CD4-positive, alpha-beta memory T cell (primary cell): ENCODE measurements around the gene AAGAB. TPM values are rescaled to one million over a fixed set of nuclear protein-coding genes. Genes with fewer than 3 reads are reported as not detected.
A peak's percentile ranks its signal among the peaks of the same experiment; 100 is the strongest.

Experiments
- CTCF ChIA-PET: fragments of 350-600 bp; sonication (Branson Sonifier 250); formaldehyde crosslinking; loops from one replicate; lab custom pipeline; 2021; ENCODE audit warnings: inconsistent platforms; ENCODE audit not compliant: partially characterized antibody; lab: Charles Lee
- POLR2A ChIA-PET: fragments of 350-600 bp; sonication (Branson Sonifier 250); formaldehyde crosslinking; loops from one replicate; lab custom pipeline; 2021; ENCODE audit not compliant: partially characterized antibody; lab: Charles Lee
- DNase-seq, 5 donors: peaks; one replicate each; pipeline versions ENCODE4 v3.0.0 to v3.0.0-alpha.2; 2020 to 2022; ENCODE audit warnings: mixed read lengths in 1 of 5
- H3K27ac ChIP-seq: one replicate; pipeline ENCODE4 v1.7.0; 2013; ENCODE audit warnings: low read depth, low read length
- H3K27me3 ChIP-seq: 2 replicates; pipeline ENCODE4 v1.7.0; 2013; ENCODE audit warnings: mild to moderate bottlenecking, low read length, moderate library complexity; ENCODE audit not compliant: insufficient read depth
- H3K36me3 ChIP-seq: 2 replicates; pipeline ENCODE4 v1.7.0; 2013; ENCODE audit warnings: mild to moderate bottlenecking, low read length, moderate library complexity; ENCODE audit not compliant: insufficient read depth
- H3K4me1 ChIP-seq: 2 replicates; pipeline ENCODE4 v1.7.0; 2013; ENCODE audit warnings: mild to moderate bottlenecking, low read length, moderate library complexity; ENCODE audit not compliant: insufficient read depth
- H3K4me3 ChIP-seq, 2 donors: one replicate each; pipeline ENCODE4 v1.7.0; 2013; ENCODE audit warnings: low read length in 2 of 2, mild to moderate bottlenecking in 1 of 2
- H3K9me3 ChIP-seq, 2 donors: one replicate each; pipeline ENCODE4 v1.7.0; 2013; ENCODE audit warnings: low read length in 2 of 2, control low read depth in 1 of 2; ENCODE audit not compliant: control insufficient read depth in 1 of 2
- H3K27ac Mint-ChIP-seq, 7 donors: one replicate each; pipeline ENCODE4 v1.8.0; 2020 to 2021; ENCODE audit warnings: mixed read lengths in 7 of 7, mild to moderate bottlenecking in 6 of 7, inconsistent platforms in 3 of 7, moderate library complexity in 3 of 7
- H3K27me3 Mint-ChIP-seq, 2 donors: one replicate each; pipeline ENCODE4 v1.8.0; 2020 to 2021; ENCODE audit warnings: mixed read lengths in 2 of 2
- H3K36me3 Mint-ChIP-seq, 2 donors: one replicate each; pipeline ENCODE4 v1.8.0; 2020 to 2021; ENCODE audit warnings: mixed read lengths in 2 of 2, inconsistent platforms in 1 of 2, mild to moderate bottlenecking in 1 of 2
- H3K4me1 Mint-ChIP-seq, 4 donors: one replicate each; pipeline ENCODE4 v1.8.0; 2020 to 2021; ENCODE audit warnings: mixed read lengths in 4 of 4, mild to moderate bottlenecking in 1 of 4
- H3K4me3 Mint-ChIP-seq, 8 donors: one replicate each; pipeline ENCODE4 v1.8.0; 2020 to 2021; ENCODE audit warnings: mixed read lengths in 8 of 8, mild to moderate bottlenecking in 7 of 8, moderate library complexity in 6 of 8, inconsistent platforms in 3 of 8
- H3K9me3 Mint-ChIP-seq, 8 donors: one replicate each; pipeline ENCODE4 v1.8.0; 2020 to 2021; ENCODE audit warnings: mixed read lengths in 8 of 8, mild to moderate bottlenecking in 5 of 8, inconsistent platforms in 3 of 8, moderate library complexity in 1 of 8
- intact Hi-C: fragments of 100-400 bp; cut with micrococcal nuclease; formaldehyde crosslinking; loops from one replicate; pipeline ENCODE4 v1.15.1; 2023
- polyA plus RNA-seq, 2 donors: library from polyadenylated mRNA; unstranded; fragments of 300-500 nt; fragmentation: Illumina TruSeq; gene quantifications; one replicate each; pipeline ENCODE4 v1.2.3, GENCODE V29; 2021
- total RNA-seq, 2 experiments: library from RNA; stranded (reverse); gene quantifications; one replicate each; pipeline ENCODE4 v1.2.3, GENCODE V29; 2021

The AAGAB gene
- total and polyA plus RNA-seq, 4 experiments from 2014 or later: 30.2 to 71.0 (median 36.9) TPM

GRCh38 chr15:67195305-67195704 is 59.2 kb downstream of the AAGAB start:
- no peak overlapping the region for H3K4me3 Mint-ChIP-seq
- Histone ChIP-seq H3K27me3 (no peaks in the 10 kb centered on the region), H3K9me3 (no peaks in the 10 kb centered on the region), H3K27ac (no peak overlapping the region), H3K4me3 (no peak overlapping the region), H3K4me1 (peaks cover 7% of the 10 kb centered on the region), H3K36me3 (peaks cover 21% of the 10 kb centered on the region)
- H3K4me1 Mint-ChIP-seq: peaks cover 19 to 25% (median 22%) of the 10 kb centered on the region in 4 donors
- H3K27ac Mint-ChIP-seq: peak overlapping the region in 4 of 7 donors; percentile 5 to 86 (median 75)
- ChIA-PET CTCF (no interaction called here), POLR2A (interaction anchor here (1.0 kb wide), 1 partner anchor 10 kb away, joined by 3 read pairs; no protein-coding TSS in a partner anchor)
- intact Hi-C loops: loop anchor here (5.0 kb wide), 1 partner anchor 128 kb away; the partner anchor contains the start of gene SMAD3
- no peak for DNase-seq
- peaks cover 0 to 6% (median 0%) of the 10 kb centered on the region in 8 donors for H3K9me3 Mint-ChIP-seq
- peaks cover 46 to 52% of the 10 kb centered on the region in 2 donors for H3K36me3 Mint-ChIP-seq
- no peaks in the 10 kb centered on the region for H3K27me3 Mint-ChIP-seq

- CTCF ChIA-PET: interaction anchor here (1.0 to 1.4 kb wide), 2 partner anchors 20 to 239 kb away, joined by 3 read pairs; no protein-coding TSS in a partner anchor
- no peak overlapping the region for H3K27ac ChIP-seq
- H3K36me3 ChIP-seq: peaks cover 29% of the 10 kb centered on the region
Observed at GRCh38 chr15:67194171-67195114, 60.0 kb downstream of the AAGAB start.

GRCh38 chr15:67193223-67193990 is 61.1 kb downstream of the AAGAB start:
- Mint-ChIP-seq H3K27me3 (no peaks in the 10 kb centered on the region), H3K4me3 (no peak overlapping the region), H3K9me3 (peaks cover 0 to 6% (median 0%) of the 10 kb centered on the region in 8 donors), H3K27ac (peak overlapping the region in 6 of 7 donors; percentile 2 to 74 (median 52)), H3K36me3 (peaks cover 59 to 66% of the 10 kb centered on the region in 2 donors), H3K4me1 (peaks cover 13 to 20% (median 14%) of the 10 kb centered on the region in 4 donors)
- CTCF ChIA-PET: interaction anchor here (1.0 to 1.4 kb wide), 2 partner anchors 19 to 240 kb away, joined by 3 read pairs; no protein-coding TSS in a partner anchor
- H3K36me3 ChIP-seq: peaks cover 39% of the 10 kb centered on the region
- H3K4me1 ChIP-seq: peaks cover 6% of the 10 kb centered on the region
- intact Hi-C loops: no loop called here
- DNase-seq: no peak
- no peaks in the 10 kb centered on the region for H3K9me3 ChIP-seq
- H3K27me3 ChIP-seq: no peaks in the 10 kb centered on the region
- no peak overlapping the region for H3K27ac ChIP-seq
- POLR2A ChIA-PET: interaction anchor here (1.3 to 2.3 kb wide), 2 partner anchors 92 to 124 kb away, joined by 3 to 6 read pairs; no protein-coding TSS in a partner anchor
- H3K4me3 ChIP-seq: no peak overlapping the region

More at GRCh38 chr15:67194171-67195114, 60.0 kb downstream of the AAGAB start:
- H3K27me3 ChIP-seq: no peaks in the 10 kb centered on the region
- DNase-seq: no peak
- H3K9me3 Mint-ChIP-seq: peaks cover 0 to 6% (median 0%) of the 10 kb centered on the region in 8 donors
- no peak overlapping the region for H3K4me3 Mint-ChIP-seq
- no peak overlapping the region for H3K4me3 ChIP-seq
- POLR2A ChIA-PET: interaction anchor here (1.3 kb wide), 1 partner anchor 125 kb away, joined by 3 read pairs; no protein-coding TSS in a partner anchor
- no peaks in the 10 kb centered on the region for H3K9me3 ChIP-seq
- no peaks in the 10 kb centered on the region for H3K27me3 Mint-ChIP-seq
- H3K27ac Mint-ChIP-seq: peak overlapping the region in 6 of 7 donors; percentile 6 to 86 (median 70)
- peaks cover 17 to 24% (median 19%) of the 10 kb centered on the region in 4 donors for H3K4me1 Mint-ChIP-seq
- H3K4me1 ChIP-seq: peaks cover 7% of the 10 kb centered on the region
- H3K36me3 Mint-ChIP-seq: peaks cover 54 to 57% of the 10 kb centered on the region in 2 donors
- intact Hi-C loops: loop anchor here (5.0 kb wide), 1 partner anchor 127 kb away; the partner anchor contains the start of gene SMAD3

- peak overlapping the region; percentile 12 to 79 (median 47) for H3K27ac Mint-ChIP-seq
- H3K4me1 ChIP-seq: no peaks in the 10 kb centered on the region
- peaks cover 49% of the 10 kb centered on the region for H3K36me3 ChIP-seq
- no peak overlapping the region for H3K27ac ChIP-seq
- ChIA-PET POLR2A (interaction anchor here (1.0 to 2.3 kb wide), 3 partner anchors 17 to 91 kb away, joined by 3 to 6 read pairs (median 3); no protein-coding TSS in a partner anchor), CTCF (no interaction called here)
- H3K9me3 ChIP-seq: no peaks in the 10 kb centered on the region
- H3K4me3 Mint-ChIP-seq: no peak overlapping the region
- H3K27me3 Mint-ChIP-seq: no peaks in the 10 kb centered on the region
- no peaks in the 10 kb centered on the region for H3K27me3 ChIP-seq
- intact Hi-C loops: no loop called here
- peaks cover 64 to 73% of the 10 kb centered on the region in 2 donors for H3K36me3 Mint-ChIP-seq
- DNase-seq: no peak
- peaks cover 0 to 6% (median 0%) of the 10 kb centered on the region in 8 donors for H3K9me3 Mint-ChIP-seq
- no peak overlapping the region for H3K4me3 ChIP-seq
- H3K4me1 Mint-ChIP-seq: peaks cover 5 to 13% (median 6%) of the 10 kb centered on the region in 4 donors
Observed at GRCh38 chr15:67192185-67192820, 62.2 kb downstream of the AAGAB start.

GRCh38 chr15:67190813-67191212 is 63.6 kb downstream of the AAGAB start:
- no peak overlapping the region for H3K4me3 ChIP-seq
- no peak for DNase-seq
- H3K9me3 Mint-ChIP-seq: no peaks in the 10 kb centered on the region
- H3K4me1 Mint-ChIP-seq: peaks cover 1 to 5% (median 3%) of the 10 kb centered on the region in 4 donors
- ChIA-PET POLR2A (no interaction called here), CTCF (no interaction called here)
- H3K9me3 ChIP-seq: no peaks in the 10 kb centered on the region
- peak overlapping the region in 1 of 7 donors; percentile 47 for H3K27ac Mint-ChIP-seq
- intact Hi-C loops: no loop called here
- peaks cover 68 to 84% of the 10 kb centered on the region in 2 donors for H3K36me3 Mint-ChIP-seq
- H3K4me1 ChIP-seq: no peaks in the 10 kb centered on the region
- H3K27ac ChIP-seq: no peak overlapping the region
- H3K36me3 ChIP-seq: peaks cover 64% of the 10 kb centered on the region
- no peaks in the 10 kb centered on the region for H3K27me3 ChIP-seq
- no peaks in the 10 kb centered on the region for H3K27me3 Mint-ChIP-seq
- no peak overlapping the region for H3K4me3 Mint-ChIP-seq

DNA sequence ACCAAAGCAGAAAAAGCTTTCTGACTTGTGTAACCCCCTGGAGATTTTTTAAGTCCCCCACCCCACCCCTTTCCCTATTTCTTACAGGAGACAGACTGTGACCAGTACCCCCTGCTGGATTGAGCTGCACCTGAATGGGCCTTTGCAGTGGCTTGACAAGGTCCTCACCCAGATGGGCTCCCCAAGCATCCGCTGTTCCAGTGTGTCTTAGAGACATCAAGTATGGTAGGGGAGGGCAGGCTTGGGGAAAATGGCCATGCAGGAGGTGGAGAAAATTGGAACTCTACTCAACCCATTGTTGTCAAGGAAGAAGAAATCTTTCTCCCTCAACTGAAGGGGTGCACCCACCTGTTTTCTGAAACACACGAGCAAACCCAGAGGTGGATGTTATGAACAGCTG is 64.1 kb downstream of the AAGAB start:
- no peak overlapping the region for H3K27ac ChIP-seq
- CTCF ChIA-PET: no interaction called here

More for the DNA sequence above, 64.1 kb downstream of the AAGAB start:
- POLR2A ChIA-PET: no interaction called here
- Histone ChIP-seq H3K27me3 (no peaks in the 10 kb centered on the region), H3K4me1 (no peaks in the 10 kb centered on the region), H3K4me3 (no peak overlapping the region), H3K9me3 (no peaks in the 10 kb centered on the region), H3K36me3 (peaks cover 67% of the 10 kb centered on the region)
- H3K9me3 Mint-ChIP-seq: no peaks in the 10 kb centered on the region
- no peak overlapping the region for H3K4me3 Mint-ChIP-seq
- H3K4me1 Mint-ChIP-seq: peaks cover 2 to 8% (median 5%) of the 10 kb centered on the region in 4 donors
- H3K27ac Mint-ChIP-seq: peak overlapping the region in 1 of 7 donors; percentile 27
- intact Hi-C loops: no loop called here
- H3K36me3 Mint-ChIP-seq: peaks cover 71 to 89% of the 10 kb centered on the region in 2 donors
- H3K27me3 Mint-ChIP-seq: no peaks in the 10 kb centered on the region
- DNase-seq: no peak
